IMR-90 (cell line): Measurements from ENCODE around the gene MID1IP1. TPM values are rescaled to one million over a fixed set of nuclear protein-coding genes. Genes with fewer than 3 reads are reported as not detected.

Source experiments
- ATAC-seq: fragments of 200-7000 bp; cut with Tn5 transposase; 2 replicates; pipeline ENCODE4 v1.9.1; 2020; ENCODE audit warnings: low read depth, mild to moderate bottlenecking, moderate library complexity
- BruUV-seq: library from RNA; stranded (reverse); fragments of 400-500 nt; replicated peaks from 2 replicates; lab custom pipeline; 2021; lab: Mats Ljungman, UMichigan
- CTCF ChIA-PET: fragments of 300-600 bp; formaldehyde crosslinking; extraction: SDS; loops from one replicate; lab custom pipeline; 2021; ENCODE audit warnings: antibody characterized with exemption; lab: Yijun Ruan, JAX
- POLR2A ChIA-PET: fragments of 300-600 bp; sonication (Branson Sonifier 250); formaldehyde crosslinking; loops from one replicate; lab custom pipeline; 2022; ENCODE audit warnings: antibody characterized with exemption; ENCODE audit not compliant: unreplicated experiment; lab: Charles Lee
- DNase-seq: peaks from one replicate; pipeline ENCODE4 v3.0.0; 2013
- H2AFZ ChIP-seq: replicated peaks from 2 replicates; pipeline ENCODE3; 2013; ENCODE audit warnings: low read length, mild to moderate bottlenecking; ENCODE audit not compliant: poor library complexity
- H2AK5ac ChIP-seq: 2 replicates; pipeline ENCODE4 v1.6.1; 2013; ENCODE audit warnings: low read depth, low read length, inconsistent platforms
- H2AK9ac ChIP-seq: replicated peaks from 2 replicates; pipeline ENCODE3; 2013; ENCODE audit warnings: mild to moderate bottlenecking, low read depth, low read length, moderate library complexity; ENCODE audit not compliant: poor library complexity
- H2BK120ac ChIP-seq: 2 replicates; pipeline ENCODE4 v1.6.1; 2013; ENCODE audit warnings: low read depth, low read length, inconsistent platforms
- H2BK15ac ChIP-seq: 3 replicates; pipeline ENCODE4 v1.6.1; 2013; ENCODE audit warnings: low read depth, low read length, inconsistent platforms
- H2BK20ac ChIP-seq: 2 replicates; pipeline ENCODE4 v1.6.1; 2013; ENCODE audit warnings: low read depth, mild to moderate bottlenecking, inconsistent platforms, low read length, moderate library complexity
- H2BK5ac ChIP-seq: 2 replicates; pipeline ENCODE4 v1.6.1; 2013; ENCODE audit warnings: mild to moderate bottlenecking, low read depth, low read length, inconsistent platforms; ENCODE audit not compliant: poor library complexity, severe bottlenecking
- H3K14ac ChIP-seq: replicated peaks from 2 replicates; pipeline ENCODE4 v1.6.1; 2013; ENCODE audit warnings: low read depth, low read length, inconsistent platforms
- H3K18ac ChIP-seq: 2 replicates; pipeline ENCODE4 v1.6.1; 2013; ENCODE audit warnings: low read depth, low read length, control low read depth
- H3K23ac ChIP-seq: 2 replicates; pipeline ENCODE4 v1.6.1; 2013; ENCODE audit warnings: low read depth, low read length, inconsistent platforms
- H3K27ac ChIP-seq: 2 replicates; pipeline ENCODE4 v1.5.1; 2013; ENCODE audit warnings: mild to moderate bottlenecking, control low read depth, low read length; ENCODE audit not compliant: insufficient read depth
- H3K27me3 ChIP-seq: 2 replicates; pipeline ENCODE4 v1.6.1; 2013; ENCODE audit warnings: low read length; ENCODE audit not compliant: control insufficient read depth, insufficient read depth
- H3K36me3 ChIP-seq: 2 replicates; pipeline ENCODE4 v1.6.1; 2013; ENCODE audit warnings: low read length, mixed read lengths; ENCODE audit not compliant: control insufficient read depth, insufficient read depth
- H3K4ac ChIP-seq: 2 replicates; pipeline ENCODE4 v1.6.1; 2013; ENCODE audit warnings: low read depth, low read length, inconsistent platforms
- H3K4me1 ChIP-seq: 2 replicates; pipeline ENCODE4 v1.6.1; 2013; ENCODE audit warnings: low read length, mixed read lengths; ENCODE audit not compliant: control insufficient read depth, insufficient read depth
- H3K4me2 ChIP-seq: 2 replicates; pipeline ENCODE4 v1.6.1; 2013; ENCODE audit warnings: low read depth, mild to moderate bottlenecking, control low read depth, low read length, moderate library complexity
- H3K4me3 ChIP-seq: 2 replicates; pipeline ENCODE4 v1.5.1; 2013; ENCODE audit warnings: low read depth, mild to moderate bottlenecking, control low read depth, low read length, moderate library complexity; ENCODE audit not compliant: insufficient read depth
- H3K56ac ChIP-seq: 2 replicates; pipeline ENCODE4 v1.6.1; 2013; ENCODE audit warnings: low read length, inconsistent platforms; ENCODE audit not compliant: insufficient read depth; ENCODE audit errors: extremely low read depth
- H3K79me1 ChIP-seq, 2 experiments: 2 replicates each; pipeline ENCODE4 v1.6.1; 2013; ENCODE audit warnings: low read length in 2 of 2, inconsistent platforms in 1 of 2, low read depth in 1 of 2
- H3K9ac ChIP-seq: 2 replicates; pipeline ENCODE4 v1.6.1; 2013; ENCODE audit warnings: low read depth, low read length, control low read depth
- H3K9me1 ChIP-seq: 2 replicates; pipeline ENCODE4 v1.6.1; 2013; ENCODE audit warnings: low read length, inconsistent platforms; ENCODE audit not compliant: insufficient read depth
- H3K9me3 ChIP-seq: 2 replicates; pipeline ENCODE4 v1.6.1; 2013; ENCODE audit warnings: low read length; ENCODE audit not compliant: control insufficient read depth, insufficient read depth
- H4K20me1 ChIP-seq: 2 replicates; pipeline ENCODE4 v1.6.1; 2013; ENCODE audit warnings: low read length, inconsistent platforms; ENCODE audit not compliant: insufficient read depth
- H4K5ac ChIP-seq: 2 replicates; pipeline ENCODE4 v1.6.1; 2013; ENCODE audit warnings: mild to moderate bottlenecking, low read depth, low read length, control low read depth
- H4K8ac ChIP-seq, 2 experiments: 2 replicates each; pipeline ENCODE4 v1.6.1; 2013; ENCODE audit warnings: low read depth in 2 of 2, low read length in 2 of 2, control low read depth in 1 of 2, inconsistent platforms in 1 of 2
- H4K91ac ChIP-seq: 2 replicates; pipeline ENCODE4 v1.6.1; 2013; ENCODE audit warnings: low read depth, low read length, inconsistent platforms; ENCODE audit not compliant: insufficient read depth
- BHLHE40 ChIP-seq: fragments of 150-350 bp; IDR thresholded peaks from 2 replicates; pipeline ENCODE4 v1.6.1; 2016; ENCODE audit warnings: mild to moderate bottlenecking, low read depth, low read length
- CEBPB ChIP-seq: IDR thresholded peaks from 2 replicates; pipeline ENCODE4 v1.6.1; 2012; ENCODE audit warnings: low read depth, low read length, improper control_type of control experiment
- CHD1 ChIP-seq: IDR thresholded peaks from 2 replicates; pipeline ENCODE4 v1.6.1; 2012; ENCODE audit warnings: low read depth, low read length, improper control_type of control experiment
- FOS ChIP-seq: fragments of 150-350 bp; IDR thresholded peaks from 2 replicates; pipeline ENCODE4 v1.6.1; 2016; ENCODE audit warnings: low read depth, low read length
- MAZ ChIP-seq: IDR thresholded peaks from 2 replicates; pipeline ENCODE4 v1.6.1; 2012; ENCODE audit warnings: low read depth, mild to moderate bottlenecking, low read length, improper control_type of control experiment, moderate library complexity, borderline replicate concordance
- MXI1 ChIP-seq: IDR thresholded peaks from 2 replicates; pipeline ENCODE4 v1.6.1; 2012; ENCODE audit warnings: low read depth, mild to moderate bottlenecking, low read length, moderate library complexity, borderline replicate concordance
- RAD21 ChIP-seq: IDR thresholded peaks from 2 replicates; pipeline ENCODE4 v1.6.1; 2012; ENCODE audit warnings: low read length, improper control_type of control experiment
- RCOR1 ChIP-seq: IDR thresholded peaks from 2 replicates; pipeline ENCODE4 v1.6.1; 2012; ENCODE audit warnings: mild to moderate bottlenecking, low read length, improper control_type of control experiment; ENCODE audit not compliant: insufficient replicate concordance
- RFX5 ChIP-seq: IDR thresholded peaks from 2 replicates; pipeline ENCODE4 v1.8.0; 2012; ENCODE audit warnings: low read depth, mild to moderate bottlenecking, low read length, moderate library complexity
- SMC3 ChIP-seq: fragments of 150-350 bp; IDR thresholded peaks from 2 replicates; pipeline ENCODE4 v1.6.1; 2016; ENCODE audit warnings: low read depth, mild to moderate bottlenecking, antibody characterized with exemption, low read length, moderate library complexity
- WGBS, 2 experiments: methylation state at CpG; one replicate each; pipeline versions ENCODE4 v1.1.5 to v1.1.7; 2013; ENCODE audit warnings: missing lambda C conversion rate in 2 of 2; ENCODE audit not compliant: insufficient read length in 1 of 2; ENCODE audit errors: extremely low coverage in 2 of 2; 5-methylcytosine and 5-hydroxymethylcytosine counted together
- dilution Hi-C: fragments of 300-500 bp; cut with HindIII; formaldehyde crosslinking; loops from one replicate; pipeline ENCODE4 v1.14.3; 2018; ENCODE audit warnings: low sequenced_read_pairs; ENCODE audit not compliant: unreplicated experiment
- in situ Hi-C: fragments of 300-500 bp; cut with MboI; formaldehyde crosslinking; loops from 3 replicates; pipeline ENCODE4 v1.14.3; 2019; ENCODE audit warnings: low sequenced_read_pairs, inconsistent platforms, mixed read lengths
- intact Hi-C: fragments of 100-400 bp; cut with micrococcal nuclease; formaldehyde crosslinking; loops from 2 replicates; pipeline ENCODE4 v1.10.0; 2022
- polyA plus RNA-seq, 3 experiments: library from polyadenylated mRNA; depleted of rRNA; stranded (reverse); fragments of >200 nt; gene quantifications; 2 replicates each; pipeline ENCODE4 v1.2.3, GENCODE V29; 2012; ENCODE audit warnings: low replicate concordance in 1 of 3
- total RNA-seq: library from RNA; depleted of rRNA; stranded (reverse); fragments of >200 nt; gene quantifications from 2 replicates; pipeline ENCODE4 v1.2.3, GENCODE V29; 2012
- TF ChIP-seq, protein P1 (sequence below): fragments of 150-350 bp; IDR thresholded peaks from 2 replicates; pipeline ENCODE4 v1.6.1; 2016; ENCODE audit warnings: low read depth, mild to moderate bottlenecking, low read length, moderate library complexity, borderline replicate concordance
- TF ChIP-seq, protein P2 (sequence below): fragments of 150-350 bp; IDR thresholded peaks from 2 replicates; pipeline ENCODE4 v1.6.1; 2017; ENCODE audit warnings: mild to moderate bottlenecking, antibody characterized with exemption, low read length, low read depth
- TF ChIP-seq, protein P3 (sequence below): conservative IDR thresholded peaks from 2 replicates; pipeline ENCODE4 v1.5.1; 2012; ENCODE audit warnings: mild to moderate bottlenecking, low read depth, low read length, improper control_type of control experiment

MID1IP1 gene
- total and polyA plus RNA-seq, 2 of the 4 experiments (the other 2 are of a cell fraction), result 14.5 to 31.3 TPM

DNA sequence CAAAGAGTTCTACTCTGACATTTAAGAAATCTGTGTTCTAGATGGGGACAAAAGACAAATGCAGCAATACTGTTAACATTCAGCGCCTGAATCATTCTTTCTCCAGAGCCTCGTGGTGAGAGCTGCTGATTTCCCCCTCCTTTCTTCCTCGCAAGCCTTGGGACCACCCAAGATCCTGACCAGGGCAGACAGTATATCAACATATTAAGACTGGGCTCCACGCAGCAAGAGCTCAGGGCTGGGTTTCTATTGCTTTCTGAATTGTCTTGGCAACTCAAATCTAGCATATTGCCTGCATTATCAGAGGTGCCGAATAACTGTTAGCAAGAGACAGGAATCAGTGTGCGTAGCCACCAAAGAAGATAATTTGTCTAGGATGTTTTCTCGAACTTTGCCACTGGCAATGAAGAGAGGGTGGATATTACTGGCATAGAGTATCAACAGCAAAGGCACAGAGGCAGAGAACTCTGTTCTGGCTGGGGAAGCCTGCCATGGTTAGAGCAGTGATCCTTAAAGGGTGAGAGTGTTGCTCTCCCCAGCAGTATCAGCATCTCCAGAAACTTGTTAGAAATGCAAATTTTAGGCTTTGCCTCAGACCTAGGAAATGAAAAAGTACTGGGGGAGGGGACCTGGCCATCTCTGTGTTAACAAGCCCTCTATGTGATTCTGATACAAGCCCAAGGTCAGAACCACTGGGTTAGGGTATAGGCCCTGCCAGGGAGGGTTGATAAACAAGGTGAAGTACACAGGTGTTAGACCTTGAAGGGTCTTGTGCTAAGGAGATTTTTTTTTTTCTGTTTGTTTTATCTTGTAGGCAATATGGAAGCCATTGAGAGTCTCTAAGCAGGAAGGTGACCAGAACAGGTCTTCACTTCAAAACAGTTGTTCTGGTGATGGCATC, 46.2 kb upstream of the MID1IP1 start:
- no TSS peak for BruUV-seq
- Histone ChIP-seq H2BK120ac (no peak overlapping the region), H3K27ac (no peak overlapping the region), H3K56ac (no peak overlapping the region), H3K4me2 (no peak overlapping the region), H2AK9ac (no peak overlapping the region), H4K8ac (no peak overlapping the region), H2BK20ac (no peak overlapping the region), H2AK5ac (no peak overlapping the region), H3K27me3 (peaks cover 29% of the 10 kb centered on the region), H3K14ac (no peak overlapping the region), H3K9ac (no peak overlapping the region), H3K9me3 (no peaks in the 10 kb centered on the region), H4K5ac (no peak overlapping the region), H2AFZ (no peak overlapping the region), H4K20me1 (no peaks in the 10 kb centered on the region), H3K23ac (no peak overlapping the region), H3K36me3 (no peaks in the 10 kb centered on the region), H4K91ac (no peak overlapping the region), H3K79me1 (no peaks in the 10 kb centered on the region), H3K4me3 (no peak overlapping the region), H3K4me1 (no peaks in the 10 kb centered on the region), H3K9me1 (no peaks in the 10 kb centered on the region), H3K18ac (no peak overlapping the region), H3K4ac (no peak overlapping the region), H2BK15ac (no peak overlapping the region), H2BK5ac (no peak overlapping the region)
- ATAC-seq, result no peak
- in situ Hi-C loops (loop anchor here (5.0 kb wide), 1 partner anchor 392 kb away; no protein-coding TSS in a partner anchor), dilution Hi-C loops (no loop called here), intact Hi-C loops (loop anchor here (1.0 to 10.0 kb wide), 3 partner anchors 230 to 1510 kb away; no protein-coding TSS in a partner anchor)
- CTCF ChIA-PET, result interaction anchor here (1.1 to 1.3 kb wide), 2 partner anchors 13 to 397 kb away, joined by 3 read pairs; no protein-coding TSS in a partner anchor
- WGBS, 2 experiments, result 40% methylated on average over 1 of the region's 7 CpGs; no CpG with 5 or more reads in 1 of the 2 experiments
- POLR2A ChIA-PET, result no interaction called here
- DNase-seq, result no peak
- TF ChIP-seq SMC3, result no peak
- no peak for TF ChIP-seq CEBPB
- TF ChIP-seq, protein P1, sequence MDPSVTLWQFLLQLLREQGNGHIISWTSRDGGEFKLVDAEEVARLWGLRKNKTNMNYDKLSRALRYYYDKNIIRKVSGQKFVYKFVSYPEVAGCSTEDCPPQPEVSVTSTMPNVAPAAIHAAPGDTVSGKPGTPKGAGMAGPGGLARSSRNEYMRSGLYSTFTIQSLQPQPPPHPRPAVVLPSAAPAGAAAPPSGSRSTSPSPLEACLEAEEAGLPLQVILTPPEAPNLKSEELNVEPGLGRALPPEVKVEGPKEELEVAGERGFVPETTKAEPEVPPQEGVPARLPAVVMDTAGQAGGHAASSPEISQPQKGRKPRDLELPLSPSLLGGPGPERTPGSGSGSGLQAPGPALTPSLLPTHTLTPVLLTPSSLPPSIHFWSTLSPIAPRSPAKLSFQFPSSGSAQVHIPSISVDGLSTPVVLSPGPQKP, result no peak
- no peak for TF ChIP-seq MXI1
- no peak for TF ChIP-seq MAZ
- TF ChIP-seq BHLHE40, result no peak
- no peak for TF ChIP-seq CHD1
- no peak for TF ChIP-seq FOS
- TF ChIP-seq, protein P2, sequence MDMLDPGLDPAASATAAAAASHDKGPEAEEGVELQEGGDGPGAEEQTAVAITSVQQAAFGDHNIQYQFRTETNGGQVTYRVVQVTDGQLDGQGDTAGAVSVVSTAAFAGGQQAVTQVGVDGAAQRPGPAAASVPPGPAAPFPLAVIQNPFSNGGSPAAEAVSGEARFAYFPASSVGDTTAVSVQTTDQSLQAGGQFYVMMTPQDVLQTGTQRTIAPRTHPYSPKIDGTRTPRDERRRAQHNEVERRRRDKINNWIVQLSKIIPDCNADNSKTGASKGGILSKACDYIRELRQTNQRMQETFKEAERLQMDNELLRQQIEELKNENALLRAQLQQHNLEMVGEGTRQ, result no peak
- TF ChIP-seq, protein P3, sequence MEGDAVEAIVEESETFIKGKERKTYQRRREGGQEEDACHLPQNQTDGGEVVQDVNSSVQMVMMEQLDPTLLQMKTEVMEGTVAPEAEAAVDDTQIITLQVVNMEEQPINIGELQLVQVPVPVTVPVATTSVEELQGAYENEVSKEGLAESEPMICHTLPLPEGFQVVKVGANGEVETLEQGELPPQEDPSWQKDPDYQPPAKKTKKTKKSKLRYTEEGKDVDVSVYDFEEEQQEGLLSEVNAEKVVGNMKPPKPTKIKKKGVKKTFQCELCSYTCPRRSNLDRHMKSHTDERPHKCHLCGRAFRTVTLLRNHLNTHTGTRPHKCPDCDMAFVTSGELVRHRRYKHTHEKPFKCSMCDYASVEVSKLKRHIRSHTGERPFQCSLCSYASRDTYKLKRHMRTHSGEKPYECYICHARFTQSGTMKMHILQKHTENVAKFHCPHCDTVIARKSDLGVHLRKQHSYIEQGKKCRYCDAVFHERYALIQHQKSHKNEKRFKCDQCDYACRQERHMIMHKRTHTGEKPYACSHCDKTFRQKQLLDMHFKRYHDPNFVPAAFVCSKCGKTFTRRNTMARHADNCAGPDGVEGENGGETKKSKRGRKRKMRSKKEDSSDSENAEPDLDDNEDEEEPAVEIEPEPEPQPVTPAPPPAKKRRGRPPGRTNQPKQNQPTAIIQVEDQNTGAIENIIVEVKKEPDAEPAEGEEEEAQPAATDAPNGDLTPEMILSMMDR, result no peak
- TF ChIP-seq RFX5, result no peak
- TF ChIP-seq RCOR1, result no peak
- TF ChIP-seq RAD21, result no peak
